ENCODE measurements around the gene LPP.

DNA sequence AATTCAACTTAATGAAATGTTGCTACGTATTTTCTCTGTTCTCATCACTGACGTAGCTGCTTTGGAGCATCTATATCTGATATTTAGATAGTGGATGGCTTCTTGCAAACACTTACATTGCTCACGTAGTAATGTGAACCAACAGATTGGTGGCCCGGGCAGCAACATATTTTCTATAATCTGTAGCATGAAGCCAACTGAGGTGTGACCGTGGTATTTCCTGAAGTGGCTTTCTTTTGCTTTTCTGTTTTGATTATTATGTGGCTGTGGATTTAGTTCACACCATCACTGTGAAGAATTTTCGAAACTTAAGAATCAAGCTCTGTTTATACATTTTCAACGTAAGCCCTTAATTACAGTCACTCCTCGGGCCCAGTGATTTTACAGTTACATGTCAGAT lies 288.5 kb downstream of the LPP start:
- TF ChIP-seq, protein P1, sequence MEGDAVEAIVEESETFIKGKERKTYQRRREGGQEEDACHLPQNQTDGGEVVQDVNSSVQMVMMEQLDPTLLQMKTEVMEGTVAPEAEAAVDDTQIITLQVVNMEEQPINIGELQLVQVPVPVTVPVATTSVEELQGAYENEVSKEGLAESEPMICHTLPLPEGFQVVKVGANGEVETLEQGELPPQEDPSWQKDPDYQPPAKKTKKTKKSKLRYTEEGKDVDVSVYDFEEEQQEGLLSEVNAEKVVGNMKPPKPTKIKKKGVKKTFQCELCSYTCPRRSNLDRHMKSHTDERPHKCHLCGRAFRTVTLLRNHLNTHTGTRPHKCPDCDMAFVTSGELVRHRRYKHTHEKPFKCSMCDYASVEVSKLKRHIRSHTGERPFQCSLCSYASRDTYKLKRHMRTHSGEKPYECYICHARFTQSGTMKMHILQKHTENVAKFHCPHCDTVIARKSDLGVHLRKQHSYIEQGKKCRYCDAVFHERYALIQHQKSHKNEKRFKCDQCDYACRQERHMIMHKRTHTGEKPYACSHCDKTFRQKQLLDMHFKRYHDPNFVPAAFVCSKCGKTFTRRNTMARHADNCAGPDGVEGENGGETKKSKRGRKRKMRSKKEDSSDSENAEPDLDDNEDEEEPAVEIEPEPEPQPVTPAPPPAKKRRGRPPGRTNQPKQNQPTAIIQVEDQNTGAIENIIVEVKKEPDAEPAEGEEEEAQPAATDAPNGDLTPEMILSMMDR (IDR thresholded peaks at IDR 0.05; ENCODE audit: insufficient read depth, low read depth, low read length): no peak
- no peak for TF ChIP-seq EZH2 (IDR thresholded peaks at IDR 0.05; ENCODE audit: insufficient read depth, low read length)
